Myocyte (in vitro differentiated cells): ENCODE measurements around the gene CADPS. TPM values are rescaled to one million over a fixed set of nuclear protein-coding genes. Genes with fewer than 3 reads are reported as not detected.

ENCODE experiments used
- DNase-seq: peaks from one replicate; pipeline ENCODE4 v3.0.0-alpha.2; 2012; ENCODE audit warnings: low read depth
- total RNA-seq: library from RNA; depleted of rRNA; stranded (reverse); fragments of >200 nt; gene quantifications from 2 replicates; pipeline ENCODE4 v1.2.3, GENCODE V29; 2014

Gene CADPS
- total RNA-seq, 1 donor from 2014 or later: not detected

- DNase-seq: no peak
Measured at GRCh38 chr3:62378311-62378789, 496.9 kb downstream of the CADPS start.

DNA sequence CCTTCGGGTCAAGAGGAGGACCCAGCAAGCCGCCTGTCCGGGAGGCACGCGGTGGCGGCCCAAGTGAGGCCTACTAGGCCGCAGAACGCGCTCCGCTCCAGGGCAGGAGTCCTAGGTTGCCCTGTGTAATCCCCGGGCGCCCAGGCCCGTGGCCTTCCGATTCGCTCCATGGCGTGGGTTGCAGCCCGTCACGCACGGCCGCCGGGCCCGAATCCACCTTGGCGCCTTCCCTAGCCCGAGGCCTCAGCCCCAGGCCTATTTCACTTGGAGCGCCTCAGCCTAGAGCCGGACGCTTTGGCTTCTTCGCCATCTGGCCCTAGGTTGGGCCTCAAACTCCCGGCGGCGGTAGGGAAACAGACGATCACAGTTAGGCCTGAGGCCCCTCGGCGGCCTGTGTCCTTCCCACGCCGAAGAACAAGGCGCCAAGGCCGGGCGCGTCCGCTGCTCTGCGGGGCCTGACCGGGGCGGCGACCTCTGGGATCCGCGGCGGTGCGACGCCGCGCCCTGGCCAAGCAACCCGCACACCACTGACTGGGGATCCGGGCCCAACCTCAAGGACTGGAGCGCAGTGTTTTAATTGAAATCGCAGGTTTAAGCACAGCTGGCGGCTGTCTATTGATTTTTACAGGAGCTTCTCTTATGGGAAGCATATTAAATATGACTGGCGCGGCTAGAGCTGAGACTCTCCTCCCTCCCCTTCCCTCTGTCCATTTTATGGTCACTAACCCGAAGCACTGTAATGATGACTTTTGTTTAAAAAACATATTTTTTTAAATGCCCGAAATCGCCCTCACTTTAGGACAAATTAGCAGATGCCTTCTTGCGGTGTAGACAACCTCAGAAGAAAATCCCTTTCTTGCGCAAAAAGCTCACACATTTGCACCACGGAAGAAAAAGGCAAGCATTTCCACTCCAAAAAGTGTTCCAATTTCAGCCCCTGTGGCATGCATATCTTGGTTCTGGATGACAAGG is 498.0 kb downstream of the CADPS start:
- no peak for DNase-seq

GRCh38 chr3:62376454-62376720 is 498.8 kb downstream of the CADPS start:
- DNase-seq: no peak

- no peak for DNase-seq
Measured at GRCh38 chr3:62375655-62376453, 499.4 kb downstream of the CADPS start.

- DNase-seq: peak; percentile 18
Measured at GRCh38 chr3:62374341-62375218, 500.6 kb downstream of the CADPS start.

DNA sequence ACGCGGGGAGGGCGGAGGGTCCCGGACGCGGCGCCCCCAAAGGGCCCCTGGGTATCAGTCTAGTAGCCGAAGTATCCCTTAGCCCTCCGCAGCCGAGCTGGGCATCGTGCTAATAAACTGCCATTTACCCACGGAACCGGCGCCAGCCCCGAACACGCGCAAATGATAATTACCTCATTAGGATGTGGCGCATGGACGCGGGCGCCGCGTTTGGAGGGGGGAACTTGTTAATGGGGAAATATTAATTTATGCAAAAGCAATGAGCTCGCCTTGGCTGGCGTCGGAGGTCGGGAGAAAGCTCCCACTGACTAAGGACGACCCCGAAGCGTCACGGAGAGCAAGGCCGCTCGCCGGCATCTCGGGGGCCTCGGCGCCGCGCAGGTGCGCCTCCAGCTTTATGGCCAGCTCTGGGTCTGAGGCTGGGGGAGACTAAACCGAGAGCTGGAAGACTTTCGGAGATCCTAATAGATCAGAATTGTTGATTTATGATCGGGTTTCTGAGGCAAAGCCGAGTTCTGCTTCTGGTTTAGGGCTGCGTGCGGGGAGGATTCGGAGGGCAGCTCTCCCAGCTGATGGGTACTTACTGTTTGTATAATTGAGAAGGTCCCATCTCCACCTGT is 501.4 kb downstream of the CADPS start:
- no peak for DNase-seq

DNA sequence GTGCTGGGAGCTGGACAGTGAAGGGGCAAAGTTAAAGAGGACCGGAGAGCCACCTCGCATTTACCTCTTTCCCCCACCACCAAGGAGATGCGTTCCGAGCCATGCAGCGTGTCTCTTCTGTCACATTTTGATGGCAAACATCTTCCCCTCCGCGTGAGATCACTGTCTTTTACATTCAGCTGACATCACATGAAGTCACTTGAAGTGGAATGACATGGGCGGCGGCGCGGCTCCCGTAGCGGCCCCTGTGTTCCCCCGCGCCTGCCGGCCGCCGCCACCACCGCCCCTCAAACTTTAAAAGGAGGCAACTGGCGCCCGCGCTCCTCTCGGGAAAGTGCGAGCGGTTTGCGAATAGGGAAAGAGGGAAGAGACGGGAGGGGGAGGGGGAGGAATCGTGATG is 502.0 kb downstream of the CADPS start, which contains the start of gene FEZF2:
Gene FEZF2 (minus strand): TSS at position 336 of the 400 bp plus-strand sequence. CDS start 682 bp downstream, outside the sequence.
- no peak for DNase-seq

DNA sequence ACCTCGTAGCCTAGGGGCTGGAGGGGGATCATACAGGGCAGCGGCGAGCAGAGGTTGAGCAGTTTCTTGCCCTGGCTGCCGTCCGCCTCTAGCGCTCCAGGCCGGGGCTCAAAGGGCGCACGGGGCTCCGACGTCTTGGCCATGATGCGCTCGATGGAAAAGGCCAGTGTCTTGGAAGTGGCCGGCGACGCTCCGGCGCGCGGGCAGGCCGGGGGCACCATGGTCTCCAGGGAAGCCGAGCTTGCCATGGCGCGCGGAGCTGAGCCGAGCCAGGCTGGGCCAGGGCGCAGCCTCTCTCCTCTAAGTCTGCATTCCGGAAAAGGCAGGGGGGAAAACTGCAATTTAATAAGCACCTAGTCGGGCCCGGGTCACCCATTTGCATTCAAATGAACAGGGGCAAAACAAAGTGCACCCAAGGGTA is 502.6 kb downstream of the CADPS start:
- DNase-seq: no peak

GRCh38 chr3:62371720-62372591 is 503.3 kb downstream of the CADPS start:
- no peak for DNase-seq

GRCh38 chr3:62370858-62371719 is 504.1 kb downstream of the CADPS start:
- no peak for DNase-seq

DNA sequence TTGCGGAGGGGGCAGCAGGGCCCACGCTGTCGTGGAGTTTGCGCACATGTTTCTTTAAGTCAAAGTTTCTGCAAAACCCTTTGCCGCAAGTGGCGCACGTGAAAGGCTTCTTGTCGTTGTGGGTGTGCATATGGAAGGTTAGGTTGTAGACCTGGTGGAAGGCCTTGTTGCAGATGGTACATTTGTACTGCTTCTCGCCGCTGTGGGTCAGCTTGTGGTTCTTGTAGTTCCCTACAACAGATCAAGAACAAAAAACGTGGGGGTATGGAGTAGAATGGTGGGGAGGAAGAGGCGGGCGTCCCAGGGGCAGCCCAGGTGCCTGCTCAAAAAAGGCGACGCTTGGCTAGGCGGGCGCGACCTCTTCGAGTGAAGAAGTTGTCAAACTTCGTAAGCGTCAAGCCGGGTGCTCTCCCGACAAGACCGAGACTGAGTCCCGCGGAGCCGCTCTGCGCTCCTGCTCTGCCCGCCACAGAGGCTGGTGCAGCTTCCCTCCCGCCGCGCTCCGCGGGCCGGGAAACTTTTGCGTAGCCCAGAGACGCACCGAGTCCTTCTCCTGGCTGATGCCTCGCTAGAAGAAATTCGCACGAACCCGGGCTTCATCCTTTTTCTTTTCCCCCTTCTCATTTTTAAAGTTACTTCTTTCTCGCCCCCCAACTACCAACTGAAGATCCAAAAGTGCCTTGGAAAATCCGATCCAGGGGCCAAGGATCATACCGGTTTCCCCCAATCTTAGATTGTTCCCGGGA is 504.9 kb downstream of the CADPS start:
- no peak for DNase-seq

- no peak for DNase-seq
Measured at GRCh38 chr3:62369476-62369743, 505.8 kb downstream of the CADPS start.

GRCh38 chr3:62368705-62369475 is 506.3 kb downstream of the CADPS start:
- DNase-seq: no peak

DNA sequence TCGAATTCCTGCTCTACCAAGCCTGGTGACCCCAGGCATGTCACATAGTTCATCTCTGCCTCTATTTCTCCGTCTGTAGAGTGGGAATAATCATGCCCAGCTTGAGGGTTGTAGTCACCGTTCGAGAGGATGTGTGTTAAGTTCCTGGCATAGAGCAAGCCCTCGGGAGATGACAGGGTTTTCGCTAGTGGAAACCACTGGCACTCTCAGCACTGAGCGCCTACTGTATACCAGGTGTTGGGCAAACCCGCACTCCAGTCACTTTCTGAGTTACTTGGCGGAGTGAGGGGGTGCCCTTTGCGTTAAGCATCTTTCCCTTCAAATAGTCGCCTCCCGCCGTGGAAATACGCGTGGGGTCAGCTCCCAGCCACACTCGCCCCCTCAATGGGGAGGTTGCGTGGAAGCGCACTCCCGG is 506.9 kb downstream of the CADPS start:
- no peak for DNase-seq

DNA sequence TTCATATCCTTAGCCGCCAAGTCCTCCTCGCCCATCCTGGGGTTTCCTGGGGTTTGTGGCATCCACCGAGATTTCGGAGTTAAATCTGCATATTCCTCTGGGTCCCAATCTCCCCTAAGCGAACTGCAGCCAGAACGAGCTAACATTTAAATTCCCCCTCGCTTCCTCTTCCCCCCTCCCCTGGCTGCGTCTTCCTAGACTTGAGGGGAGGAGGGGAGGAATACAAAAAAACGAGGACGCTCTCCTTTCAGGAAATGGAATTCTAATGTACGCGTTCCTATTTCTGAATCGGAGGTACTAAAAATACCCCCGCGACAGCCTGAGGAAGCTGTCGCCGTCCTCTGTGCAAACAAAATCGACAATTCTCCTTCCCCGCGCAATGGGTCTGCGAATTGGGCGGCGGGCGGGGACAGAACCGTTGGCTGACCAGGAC is 507.4 kb downstream of the CADPS start:
- no peak for DNase-seq

GRCh38 chr3:62366126-62366484 is 509.1 kb downstream of the CADPS start:
- DNase-seq: no peak

DNA sequence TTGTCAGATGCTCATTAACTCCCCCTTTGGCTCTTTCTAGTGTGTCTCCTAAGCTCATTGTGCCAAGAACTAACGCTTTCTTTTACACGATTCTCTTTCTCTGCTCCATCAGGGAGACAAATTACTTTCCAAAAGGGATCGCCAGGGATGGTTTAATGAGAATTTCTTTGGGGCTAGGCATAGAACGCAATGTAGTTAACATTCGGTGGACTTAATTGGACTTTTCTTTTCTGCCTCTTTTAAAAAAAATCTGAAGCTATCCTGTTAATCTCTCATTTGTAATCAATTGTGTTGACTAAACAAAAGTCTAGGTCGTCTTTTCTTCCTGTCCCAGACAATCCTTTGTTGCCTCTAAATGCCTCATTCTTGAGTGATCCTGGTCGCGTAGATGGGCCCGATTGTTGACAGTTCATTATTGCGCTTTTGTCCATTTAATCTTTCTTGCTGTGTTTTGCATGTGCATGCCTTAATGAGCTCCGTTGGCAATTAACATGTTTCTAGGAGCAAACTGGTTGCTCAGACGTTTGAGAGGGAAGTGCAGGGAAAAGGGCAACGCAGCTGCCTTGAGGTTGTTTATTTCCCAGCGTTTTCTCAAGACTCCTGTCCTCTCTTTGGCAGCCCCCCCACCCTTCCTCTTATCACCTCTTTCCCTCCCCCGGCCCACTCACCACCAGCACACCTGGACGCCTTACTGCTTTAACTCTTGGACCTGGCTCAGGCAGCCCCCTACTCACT is 509.7 kb downstream of the CADPS start:
- DNase-seq: no peak
